ENCODE results near the gene SNX12. TPM values are rescaled to one million over a fixed set of nuclear protein-coding genes. Genes with fewer than 3 reads are reported as not detected.

Gene SNX12
- total and polyA plus RNA-seq, 2 experiments from 2014 or later = 28.5 to 75.3 TPM

- TF ChIP-seq, protein P1, sequence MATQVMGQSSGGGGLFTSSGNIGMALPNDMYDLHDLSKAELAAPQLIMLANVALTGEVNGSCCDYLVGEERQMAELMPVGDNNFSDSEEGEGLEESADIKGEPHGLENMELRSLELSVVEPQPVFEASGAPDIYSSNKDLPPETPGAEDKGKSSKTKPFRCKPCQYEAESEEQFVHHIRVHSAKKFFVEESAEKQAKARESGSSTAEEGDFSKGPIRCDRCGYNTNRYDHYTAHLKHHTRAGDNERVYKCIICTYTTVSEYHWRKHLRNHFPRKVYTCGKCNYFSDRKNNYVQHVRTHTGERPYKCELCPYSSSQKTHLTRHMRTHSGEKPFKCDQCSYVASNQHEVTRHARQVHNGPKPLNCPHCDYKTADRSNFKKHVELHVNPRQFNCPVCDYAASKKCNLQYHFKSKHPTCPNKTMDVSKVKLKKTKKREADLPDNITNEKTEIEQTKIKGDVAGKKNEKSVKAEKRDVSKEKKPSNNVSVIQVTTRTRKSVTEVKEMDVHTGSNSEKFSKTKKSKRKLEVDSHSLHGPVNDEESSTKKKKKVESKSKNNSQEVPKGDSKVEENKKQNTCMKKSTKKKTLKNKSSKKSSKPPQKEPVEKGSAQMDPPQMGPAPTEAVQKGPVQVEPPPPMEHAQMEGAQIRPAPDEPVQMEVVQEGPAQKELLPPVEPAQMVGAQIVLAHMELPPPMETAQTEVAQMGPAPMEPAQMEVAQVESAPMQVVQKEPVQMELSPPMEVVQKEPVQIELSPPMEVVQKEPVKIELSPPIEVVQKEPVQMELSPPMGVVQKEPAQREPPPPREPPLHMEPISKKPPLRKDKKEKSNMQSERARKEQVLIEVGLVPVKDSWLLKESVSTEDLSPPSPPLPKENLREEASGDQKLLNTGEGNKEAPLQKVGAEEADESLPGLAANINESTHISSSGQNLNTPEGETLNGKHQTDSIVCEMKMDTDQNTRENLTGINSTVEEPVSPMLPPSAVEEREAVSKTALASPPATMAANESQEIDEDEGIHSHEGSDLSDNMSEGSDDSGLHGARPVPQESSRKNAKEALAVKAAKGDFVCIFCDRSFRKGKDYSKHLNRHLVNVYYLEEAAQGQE (IDR thresholded peaks at IDR 0.05; ENCODE audit: unreplicated experiment) = no peak
- TF ChIP-seq CTCF (conservative IDR thresholded peaks at IDR 0.05; ENCODE audit: low read depth in 2 of 2) (no peak), CREB1 (CRISPR knock-in tag; IDR thresholded peaks at IDR 0.05; ENCODE audit: low read depth) (0 out of 2 replicates have a peak, but pooled peaks have one; percentile 25)
Measured at GRCh38 chrX:71103110-71103983, 35.2 kb upstream of the SNX12 start (continued).

- Histone ChIP-seq H3F3A (replicated peaks; ENCODE audit: low read depth) (peaks cover 5% of the 10 kb centered on the region; the same call in 1 of the 2 replicates), H4K20me1 (replicated peaks; ENCODE audit: insufficient read depth) (no peaks in the 10 kb centered on the region), H3K9me2 (ENCODE audit: insufficient read depth) (no peaks in the 10 kb centered on the region), H3K27ac (ENCODE audit: low read depth) (0 out of 2 replicates have a peak overlapping the region, but pooled peaks have one; percentile 88), H2AFZ (no peak overlapping the region), H3K4me2 (peak overlapping the region; percentile 71), H3K27me3 (ENCODE audit: insufficient read depth) (peaks cover 4% of the 10 kb centered on the region; the same call in 1 of the 2 replicates), H3K4me1 (ENCODE audit: insufficient read depth) (peaks cover 57% of the 10 kb centered on the region), H3K79me2 (replicated peaks; ENCODE audit: insufficient read depth) (peaks cover 13% of the 10 kb centered on the region), H3K36me3 (ENCODE audit: insufficient read depth) (no peaks in the 10 kb centered on the region), H3K4me3 (peak overlapping the region; percentile 53; the same call in 1 of the 2 replicates)
- Mint-ChIP-seq H3K4me1 (peaks cover 51% of the 10 kb centered on the region), H3K4me3 (peak overlapping the region; percentile 25; the same call in 1 of the 3 replicates), H3K9me3 (no peaks in the 10 kb centered on the region), H3K27ac (0 out of 2 replicates have a peak overlapping the region, but pooled peaks have one; percentile 52), H3K36me3 (ENCODE audit: low read depth) (peaks cover 10% of the 10 kb centered on the region; the same call in 1 of the 3 replicates), H3K27me3 (ENCODE audit: insufficient read depth, low read depth, poor library complexity) (peaks cover 6% of the 10 kb centered on the region)
- DNase-seq (ENCODE audit: low spot score) (no peak), ATAC-seq (no peak)
- no peak for TF ChIP-seq CREB1 (CRISPR knock-in tag; IDR thresholded peaks at IDR 0.05; ENCODE audit: low read depth)
- no peak for TF ChIP-seq EZH2 (IDR thresholded peaks at IDR 0.05; ENCODE audit: low read depth, unreplicated experiment)
- TF ChIP-seq EZH2phosphoT487 (IDR thresholded peaks at IDR 0.05; ENCODE audit: unreplicated experiment) = no peak
- no peak for TF ChIP-seq CTCF (conservative IDR thresholded peaks at IDR 0.05; ENCODE audit: low read depth in 2 of 2)
- TF ChIP-seq, protein P2, sequence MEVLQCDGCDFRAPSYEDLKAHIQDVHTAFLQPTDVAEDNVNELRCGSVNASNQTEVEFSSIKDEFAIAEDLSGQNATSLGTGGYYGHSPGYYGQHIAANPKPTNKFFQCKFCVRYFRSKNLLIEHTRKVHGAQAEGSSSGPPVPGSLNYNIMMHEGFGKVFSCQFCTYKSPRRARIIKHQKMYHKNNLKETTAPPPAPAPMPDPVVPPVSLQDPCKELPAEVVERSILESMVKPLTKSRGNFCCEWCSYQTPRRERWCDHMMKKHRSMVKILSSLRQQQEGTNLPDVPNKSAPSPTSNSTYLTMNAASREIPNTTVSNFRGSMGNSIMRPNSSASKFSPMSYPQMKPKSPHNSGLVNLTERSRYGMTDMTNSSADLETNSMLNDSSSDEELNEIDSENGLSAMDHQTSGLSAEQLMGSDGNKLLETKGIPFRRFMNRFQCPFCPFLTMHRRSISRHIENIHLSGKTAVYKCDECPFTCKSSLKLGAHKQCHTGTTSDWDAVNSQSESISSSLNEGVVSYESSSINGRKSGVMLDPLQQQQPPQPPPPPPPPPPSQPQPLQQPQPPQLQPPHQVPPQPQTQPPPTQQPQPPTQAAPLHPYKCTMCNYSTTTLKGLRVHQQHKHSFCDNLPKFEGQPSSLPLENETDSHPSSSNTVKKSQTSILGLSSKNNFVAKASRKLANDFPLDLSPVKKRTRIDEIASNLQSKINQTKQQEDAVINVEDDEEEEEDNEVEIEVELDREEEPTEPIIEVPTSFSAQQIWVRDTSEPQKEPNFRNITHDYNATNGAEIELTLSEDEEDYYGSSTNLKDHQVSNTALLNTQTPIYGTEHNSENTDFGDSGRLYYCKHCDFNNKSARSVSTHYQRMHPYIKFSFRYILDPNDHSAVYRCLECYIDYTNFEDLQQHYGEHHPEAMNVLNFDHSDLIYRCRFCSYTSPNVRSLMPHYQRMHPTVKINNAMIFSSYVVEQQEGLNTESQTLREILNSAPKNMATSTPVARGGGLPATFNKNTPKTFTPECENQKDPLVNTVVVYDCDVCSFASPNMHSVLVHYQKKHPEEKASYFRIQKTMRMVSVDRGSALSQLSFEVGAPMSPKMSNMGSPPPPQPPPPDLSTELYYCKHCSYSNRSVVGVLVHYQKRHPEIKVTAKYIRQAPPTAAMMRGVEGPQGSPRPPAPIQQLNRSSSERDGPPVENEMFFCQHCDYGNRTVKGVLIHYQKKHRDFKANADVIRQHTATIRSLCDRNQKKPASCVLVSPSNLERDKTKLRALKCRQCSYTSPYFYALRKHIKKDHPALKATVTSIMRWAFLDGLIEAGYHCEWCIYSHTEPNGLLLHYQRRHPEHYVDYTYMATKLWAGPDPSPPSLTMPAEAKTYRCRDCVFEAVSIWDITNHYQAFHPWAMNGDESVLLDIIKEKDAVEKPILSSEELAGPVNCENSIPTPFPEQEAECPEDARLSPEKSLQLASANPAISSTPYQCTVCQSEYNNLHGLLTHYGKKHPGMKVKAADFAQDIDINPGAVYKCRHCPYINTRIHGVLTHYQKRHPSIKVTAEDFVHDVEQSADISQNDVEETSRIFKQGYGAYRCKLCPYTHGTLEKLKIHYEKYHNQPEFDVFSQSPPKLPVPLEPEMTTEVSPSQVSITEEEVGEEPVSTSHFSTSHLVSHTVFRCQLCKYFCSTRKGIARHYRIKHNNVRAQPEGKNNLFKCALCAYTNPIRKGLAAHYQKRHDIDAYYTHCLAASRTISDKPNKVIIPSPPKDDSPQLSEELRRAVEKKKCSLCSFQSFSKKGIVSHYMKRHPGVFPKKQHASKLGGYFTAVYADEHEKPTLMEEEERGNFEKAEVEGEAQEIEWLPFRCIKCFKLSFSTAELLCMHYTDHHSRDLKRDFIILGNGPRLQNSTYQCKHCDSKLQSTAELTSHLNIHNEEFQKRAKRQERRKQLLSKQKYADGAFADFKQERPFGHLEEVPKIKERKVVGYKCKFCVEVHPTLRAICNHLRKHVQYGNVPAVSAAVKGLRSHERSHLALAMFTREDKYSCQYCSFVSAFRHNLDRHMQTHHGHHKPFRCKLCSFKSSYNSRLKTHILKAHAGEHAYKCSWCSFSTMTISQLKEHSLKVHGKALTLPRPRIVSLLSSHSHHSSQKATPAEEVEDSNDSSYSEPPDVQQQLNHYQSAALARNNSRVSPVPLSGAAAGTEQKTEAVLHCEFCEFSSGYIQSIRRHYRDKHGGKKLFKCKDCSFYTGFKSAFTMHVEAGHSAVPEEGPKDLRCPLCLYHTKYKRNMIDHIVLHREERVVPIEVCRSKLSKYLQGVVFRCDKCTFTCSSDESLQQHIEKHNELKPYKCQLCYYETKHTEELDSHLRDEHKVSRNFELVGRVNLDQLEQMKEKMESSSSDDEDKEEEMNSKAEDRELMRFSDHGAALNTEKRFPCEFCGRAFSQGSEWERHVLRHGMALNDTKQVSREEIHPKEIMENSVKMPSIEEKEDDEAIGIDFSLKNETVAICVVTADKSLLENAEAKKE (CRISPR knock-in tag; IDR thresholded peaks at IDR 0.05) = no peak
- TF ChIP-seq ZNF114 (CRISPR knock-in tag; IDR thresholded peaks at IDR 0.05) = no peak
- no peak for TF ChIP-seq ZNF331 (CRISPR knock-in tag; IDR thresholded peaks at IDR 0.05; ENCODE audit: low read depth)
Measured at GRCh38 chrX:71102292-71102691, 34.2 kb upstream of the SNX12 start.
